ENCODE measurements around the gene EMSY. TPM values are rescaled to one million over a fixed set of nuclear protein-coding genes. Genes with fewer than 3 reads are reported as not detected.

EMSY gene, protein sequence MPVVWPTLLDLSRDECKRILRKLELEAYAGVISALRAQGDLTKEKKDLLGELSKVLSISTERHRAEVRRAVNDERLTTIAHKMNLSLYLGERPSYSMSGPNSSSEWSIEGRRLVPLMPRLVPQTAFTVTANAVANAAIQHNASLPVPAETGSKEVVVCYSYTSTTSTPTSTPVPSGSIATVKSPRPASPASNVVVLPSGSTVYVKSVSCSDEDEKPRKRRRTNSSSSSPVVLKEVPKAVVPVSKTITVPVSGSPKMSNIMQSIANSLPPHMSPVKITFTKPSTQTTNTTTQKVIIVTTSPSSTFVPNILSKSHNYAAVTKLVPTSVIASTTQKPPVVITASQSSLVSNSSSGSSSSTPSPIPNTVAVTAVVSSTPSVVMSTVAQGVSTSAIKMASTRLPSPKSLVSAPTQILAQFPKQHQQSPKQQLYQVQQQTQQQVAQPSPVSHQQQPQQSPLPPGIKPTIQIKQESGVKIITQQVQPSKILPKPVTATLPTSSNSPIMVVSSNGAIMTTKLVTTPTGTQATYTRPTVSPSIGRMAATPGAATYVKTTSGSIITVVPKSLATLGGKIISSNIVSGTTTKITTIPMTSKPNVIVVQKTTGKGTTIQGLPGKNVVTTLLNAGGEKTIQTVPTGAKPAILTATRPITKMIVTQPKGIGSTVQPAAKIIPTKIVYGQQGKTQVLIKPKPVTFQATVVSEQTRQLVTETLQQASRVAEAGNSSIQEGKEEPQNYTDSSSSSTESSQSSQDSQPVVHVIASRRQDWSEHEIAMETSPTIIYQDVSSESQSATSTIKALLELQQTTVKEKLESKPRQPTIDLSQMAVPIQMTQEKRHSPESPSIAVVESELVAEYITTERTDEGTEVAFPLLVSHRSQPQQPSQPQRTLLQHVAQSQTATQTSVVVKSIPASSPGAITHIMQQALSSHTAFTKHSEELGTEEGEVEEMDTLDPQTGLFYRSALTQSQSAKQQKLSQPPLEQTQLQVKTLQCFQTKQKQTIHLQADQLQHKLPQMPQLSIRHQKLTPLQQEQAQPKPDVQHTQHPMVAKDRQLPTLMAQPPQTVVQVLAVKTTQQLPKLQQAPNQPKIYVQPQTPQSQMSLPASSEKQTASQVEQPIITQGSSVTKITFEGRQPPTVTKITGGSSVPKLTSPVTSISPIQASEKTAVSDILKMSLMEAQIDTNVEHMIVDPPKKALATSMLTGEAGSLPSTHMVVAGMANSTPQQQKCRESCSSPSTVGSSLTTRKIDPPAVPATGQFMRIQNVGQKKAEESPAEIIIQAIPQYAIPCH (N-terminal part only)
- 7.9 and 9.4 TPM in 2 replicates for total RNA-seq

DNA sequence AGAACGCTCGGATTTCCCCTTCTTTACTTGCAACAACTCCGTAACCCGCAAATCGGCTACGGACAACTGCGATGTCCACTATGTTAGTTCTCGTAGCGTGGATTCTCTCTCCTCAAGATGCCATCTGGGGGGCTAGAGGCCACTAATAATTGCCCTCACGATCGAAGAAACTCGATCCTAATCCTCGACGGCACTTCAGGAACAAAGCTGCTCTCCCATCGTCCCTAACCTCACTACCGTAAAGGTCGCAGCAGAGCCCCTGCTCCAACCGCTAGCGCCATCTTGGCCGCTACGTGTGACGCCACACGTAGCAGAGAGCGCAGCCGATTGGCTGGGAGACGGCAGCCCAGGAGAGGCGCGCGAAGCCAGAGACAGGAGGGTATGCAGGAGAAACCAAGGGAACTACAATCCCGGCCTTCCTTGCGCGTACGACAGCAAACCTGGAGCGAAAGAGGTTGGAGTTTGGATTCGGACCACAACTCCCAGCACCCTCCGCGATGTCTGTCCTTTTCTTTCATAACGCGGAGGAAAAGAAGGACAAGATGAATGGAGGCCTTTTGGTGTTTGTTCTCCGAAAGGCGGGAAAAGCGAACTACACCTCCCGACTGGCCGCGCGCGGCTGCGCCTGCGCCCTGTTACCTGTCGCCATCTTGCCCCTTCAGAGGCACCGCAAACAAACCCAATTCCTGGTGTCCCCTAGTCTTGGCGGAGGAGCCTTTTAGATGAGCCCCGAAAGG, at the start of gene EMSY:
Gene EMSY, plus strand, starts transcription at position 635 of the 737 bp plus-strand sequence. CDS start 1,921 bp downstream, outside the sequence.

Other genes starting within 250 kb of the EMSY start
- 0.28 and 1.1 TPM in 2 replicates for gene WNT11, start 238.5 kb upstream of the EMSY start, total RNA-seq
- gene THAP12, start 63.9 kb upstream of the EMSY start, total RNA-seq = 32.1 and 33.7 TPM in 2 replicates
- 0.57 and 1.5 TPM in 2 replicates for gene GVQW3, start 63.7 kb upstream of the EMSY start, total RNA-seq
- gene LRRC32, start 225.7 kb downstream of the EMSY start, total RNA-seq = 15.9 and 66.8 TPM in 2 replicates

Data from smooth muscle cell of bladder (primary cell).